ENCODE results near the gene KRT6A. TPM values are rescaled to one million over a fixed set of nuclear protein-coding genes. Genes with fewer than 3 reads are reported as not detected.

KRT6A gene
- total and polyA plus RNA-seq, 2 of the 13 experiments (the other 11 are each of a cell fraction or from before 2014, with no cell fraction given): 0.13 TPM; not detected in 1

GRCh38 chr12:52437508-52437907, 55.5 kb downstream of the KRT6A start:
- no peak for TF ChIP-seq ZBTB10 (CRISPR knock-in tag; IDR thresholded peaks at IDR 0.05; ENCODE audit: borderline replicate concordance)
- no peak for TF ChIP-seq PCBP1 (IDR thresholded peaks at IDR 0.05; ENCODE audit: borderline replicate concordance, low read depth, low read length)
- no peak for TF ChIP-seq NCOA2 (CRISPR knock-in tag; IDR thresholded peaks at IDR 0.05)
- no peak for TF ChIP-seq LBX2 (CRISPR knock-in tag; IDR thresholded peaks at IDR 0.05; ENCODE audit: borderline replicate concordance)
- TF ChIP-seq AFF4 (CRISPR knock-in tag; IDR thresholded peaks at IDR 0.05): no peak
- TF ChIP-seq SNRNP70 (IDR thresholded peaks at IDR 0.05; ENCODE audit: low read depth, low read length): no peak
- TF ChIP-seq ZZZ3 (CRISPR knock-in tag; IDR thresholded peaks at IDR 0.05; ENCODE audit: borderline replicate concordance): no peak
- TF ChIP-seq ZNF709 (CRISPR knock-in tag; IDR thresholded peaks at IDR 0.05): no peak
- TF ChIP-seq YY1 (IDR thresholded peaks at IDR 0.05; ENCODE audit: insufficient read depth, insufficient replicate concordance, low read depth, low read length): no peak
- TF ChIP-seq FOXM1 (CRISPR knock-in tag; IDR thresholded peaks at IDR 0.05): no peak
- TF ChIP-seq TRIM22 (IDR thresholded peaks at IDR 0.05): no peak
- Histone ChIP-seq H3K9me3 (ENCODE audit: low read length) (no peaks in the 10 kb centered on the region), H4K20me1 (ENCODE audit: insufficient read depth, low read length) (no peaks in the 10 kb centered on the region), H3K4me1 (ENCODE audit: insufficient read depth, low read length) (peaks cover 13% of the 10 kb centered on the region), H3K36me3 (replicated peaks in 1 of 2; ENCODE audit: control insufficient read depth in 1 of 2, insufficient read depth in 2 of 2, low read length in 2 of 2) (no peaks in the 10 kb centered on the region), H3K79me2 (ENCODE audit: insufficient read depth, low read length) (no peaks in the 10 kb centered on the region), H3K9ac (ENCODE audit: insufficient read depth, low read depth, low read length) (no peak overlapping the region), H3K27ac (ENCODE audit: extremely low read length, insufficient read depth, low read length) (no peak overlapping the region), H3K27me3 (ENCODE audit: control insufficient read depth in 1 of 2, insufficient read depth in 2 of 2, low read length in 2 of 2) (peaks cover 3 to 4% of the 10 kb centered on the region in 2 experiments; a peak in 3 of 5 replicates), H3K4me2 (ENCODE audit: low read depth, low read length) (no peak overlapping the region), H3K4me3 (replicated peaks in 1 of 3; ENCODE audit: insufficient read depth in 1 of 3, low read depth in 2 of 3, low read length in 3 of 3) (no peak overlapping the region), H2AFZ (ENCODE audit: low read length) (no peak overlapping the region)
- 36% methylated on average over 4 of the region's 9 CpGs for WGBS (ENCODE audit: low lambda C conversion rate)
- FAIRE-seq: no peak
- POLR2A ChIA-PET: no interaction called here
- CTCF ChIA-PET (ENCODE audit: low intra/inter-chr PET ratio, low total read pairs): no interaction called here
- intact Hi-C loops (cut with micrococcal nuclease; ENCODE audit: unreplicated experiment) (no loop called here), in situ Hi-C loops (cut with HindIII; ENCODE audit: extremely low pct_ligation_motif_present, low pct_unique_long_range_greater_than_20kb) (no loop called here)
- no TSS peak for BruUV-seq (replicated peaks)
- DNase-seq (ENCODE audit: low spot score): no peak
- no peak for ATAC-seq
